PC-9 (cell line): Measurements from ENCODE around the gene PRKRIP1.

Experiments
- CTCF ChIP-seq: fragments of 200-600 bp; sonication (generic); conservative IDR thresholded peaks from 2 replicates; pipeline ENCODE4 v1.6.1; 2017; ENCODE audit warnings: mixed run types, antibody characterized with exemption, mild to moderate bottlenecking, moderate library complexity
- EZH2 ChIP-seq: fragments of 200-600 bp; sonication (generic); IDR thresholded peaks from 2 replicates; pipeline ENCODE4 v1.8.0; 2017; ENCODE audit warnings: antibody characterized with exemption, low read depth

GRCh38 chr7:102398543-102398942 lies 2.4 kb downstream of the PRKRIP1 start:
- no peak for TF ChIP-seq CTCF
- TF ChIP-seq EZH2 = no peak
